ENCODE measurements around the gene CYBA. TPM values are rescaled to one million over a fixed set of nuclear protein-coding genes. Genes with fewer than 3 reads are reported as not detected.

Gene CYBA
- total and polyA plus RNA-seq, 2 of the 13 experiments (the other 11 are each of a cell fraction or from before 2014, with no cell fraction given), result 196 to 250 TPM

- peak; percentile 98 for DNase-seq (ENCODE audit: low spot score)
- H3K79me2 ChIP-seq (ENCODE audit: insufficient read depth, low read length), result peaks cover 75% of the 10 kb centered on the region
- in situ Hi-C loops (cut with HindIII; ENCODE audit: extremely low pct_ligation_motif_present, low pct_unique_long_range_greater_than_20kb) (no loop called here), intact Hi-C loops (cut with micrococcal nuclease; ENCODE audit: unreplicated experiment) (loop anchor here (2.0 kb wide), 1 partner anchor 38 kb away; no protein-coding TSS in a partner anchor)
- no peaks in the 10 kb centered on the region for H3K27me3 ChIP-seq (ENCODE audit: control insufficient read depth in 1 of 2, insufficient read depth in 2 of 2, low read length in 2 of 2)
- no peaks in the 10 kb centered on the region for H3K9me3 ChIP-seq (ENCODE audit: low read length)
- peak within 1 kb of the TSS; percentile 81 to 95 (median 91) for H3K4me3 ChIP-seq (replicated peaks in 1 of 3; ENCODE audit: insufficient read depth in 1 of 3, low read depth in 2 of 3, low read length in 3 of 3)
- peak within 1 kb of the TSS; percentile 82 for H3K4me2 ChIP-seq (ENCODE audit: low read depth, low read length)
- BruUV-seq (replicated peaks), result no TSS peak
- ChIA-PET CTCF (ENCODE audit: low intra/inter-chr PET ratio, low total read pairs) (no interaction called here), POLR2A (interaction anchor here (0.8 to 2.6 kb wide), 13 partner anchors 9 to 121 kb away, joined by 3 to 51 read pairs (median 4); partner anchors contain the start of genes CYBA and ZC3H18)
- H3K36me3 ChIP-seq (replicated peaks in 1 of 2; ENCODE audit: control insufficient read depth in 1 of 2, insufficient read depth in 2 of 2, low read length in 2 of 2), result peaks cover 4 to 22% of the 10 kb centered on the region in 2 experiments
- peaks cover 37% of the 10 kb centered on the region for H4K20me1 ChIP-seq (ENCODE audit: insufficient read depth, low read length)
- no peak within 1 kb of the TSS for H2AFZ ChIP-seq (ENCODE audit: low read length)
- peak; percentile 97 for ATAC-seq
- FAIRE-seq, result peak; percentile 99
- WGBS (ENCODE audit: low lambda C conversion rate), result 2% methylated on average over 22 of the region's 88 CpGs
- H3K27ac ChIP-seq (ENCODE audit: extremely low read length, insufficient read depth, low read length), result peak within 1 kb of the TSS; percentile 78
- peaks cover 44% of the 10 kb centered on the region for H3K4me1 ChIP-seq (ENCODE audit: insufficient read depth, low read length)
- H3K9ac ChIP-seq (ENCODE audit: insufficient read depth, low read depth, low read length), result peak within 1 kb of the TSS; percentile 96
- TF ChIP-seq ARNT (IDR thresholded peaks at IDR 0.05), result no peak
- TF ChIP-seq ZBTB8A (CRISPR knock-in tag; IDR thresholded peaks at IDR 0.05; ENCODE audit: borderline replicate concordance, low read depth), result peak; percentile 86; the same call in 1 of the 2 replicates
- no peak for TF ChIP-seq DPF2 (CRISPR knock-in tag; IDR thresholded peaks at IDR 0.05; ENCODE audit: borderline replicate concordance, low read depth)
- peak; percentile 100 for TF ChIP-seq NFYC (CRISPR knock-in tag; IDR thresholded peaks at IDR 0.05)
- TF ChIP-seq ZNF121 (CRISPR knock-in tag; IDR thresholded peaks at IDR 0.05), result peak; percentile 65
- no peak; the same call in 1 of the 2 replicates for TF ChIP-seq ZNF746 (CRISPR knock-in tag; IDR thresholded peaks at IDR 0.05)
- TF ChIP-seq ATRX (CRISPR knock-in tag; IDR thresholded peaks at IDR 0.05; ENCODE audit: borderline replicate concordance), result no peak
- TF ChIP-seq TOE1 (CRISPR knock-in tag; IDR thresholded peaks at IDR 0.05), result peak; percentile 82
- no peak for TF ChIP-seq FLYWCH1 (CRISPR knock-in tag; IDR thresholded peaks at IDR 0.05)
- no peak for TF ChIP-seq DBP (CRISPR knock-in tag; IDR thresholded peaks at IDR 0.05; ENCODE audit: not compliant biosample characterization)
- peak; percentile 33; the same call in 1 of the 2 replicates for TF ChIP-seq TFAP4 (IDR thresholded peaks at IDR 0.05; ENCODE audit: borderline replicate concordance, low read depth)
- no peak; the same call in 1 of the 2 replicates for TF ChIP-seq SOX5 (CRISPR knock-in tag; IDR thresholded peaks at IDR 0.05; ENCODE audit: borderline replicate concordance)
- TF ChIP-seq ZFAT (CRISPR knock-in tag; conservative IDR thresholded peaks at IDR 0.05), result no peak
- no peak for TF ChIP-seq CERS6 (CRISPR knock-in tag; IDR thresholded peaks at IDR 0.05)
- peak; percentile 84; the same call in 1 of the 2 replicates for TF ChIP-seq ATF5 (CRISPR knock-in tag; IDR thresholded peaks at IDR 0.05; ENCODE audit: low read depth)
- TF ChIP-seq WIZ (CRISPR knock-in tag; IDR thresholded peaks at IDR 0.05), result peak; percentile 25; the same call in 1 of the 2 replicates
- peak; percentile 85; the same call in 1 of the 2 replicates for TF ChIP-seq SP140L (CRISPR knock-in tag; IDR thresholded peaks at IDR 0.05; ENCODE audit: borderline replicate concordance)
- peak; percentile 3; the same call in 1 of the 2 replicates for TF ChIP-seq USF2 (IDR thresholded peaks at IDR 0.05; ENCODE audit: low read depth, low read length)
- TF ChIP-seq USF2 (CRISPR knock-in tag; IDR thresholded peaks at IDR 0.05; ENCODE audit: borderline replicate concordance), result peak; percentile 32; the same call in 1 of the 2 replicates
Measured at GRCh38 chr16:88662843-88663606, 12.2 kb upstream of the CYBA start, which contains the start of gene MVD. MVD (minus strand) TSS chr16:88663091; CDS start chr16:88663080, 11 bp downstream.
